Keratinocyte (primary cell): ENCODE data around the gene RGS6. TPM values are rescaled to one million over a fixed set of nuclear protein-coding genes. Genes with fewer than 3 reads are reported as not detected.

ENCODE experiments used
- DNase-seq: peaks from one replicate; pipeline ENCODE4 v3.0.0-alpha.2; 2011; ENCODE audit warnings: low read depth, missing footprints, low spot score
- FAIRE-seq: peaks from 2 replicates; lab custom pipeline; 2011; peaks lifted over from hg19 to GRCh38; lab: Jason Lieb, UNC
- H2AFZ ChIP-seq: 2 replicates; pipeline ENCODE4 v1.6.0; 2012; ENCODE audit warnings: low read length, control low read depth, inconsistent platforms; ENCODE audit not compliant: control insufficient read depth
- H3K27ac ChIP-seq: 2 replicates; pipeline ENCODE4 v1.5.1; 2011; ENCODE audit warnings: low read length; ENCODE audit not compliant: control insufficient read depth, insufficient read depth
- H3K27me3 ChIP-seq: 3 replicates; pipeline ENCODE4 v1.6.0; 2011; ENCODE audit warnings: low read length; ENCODE audit not compliant: control insufficient read depth, insufficient read depth; ENCODE audit errors: extremely low read depth
- H3K36me3 ChIP-seq, 2 experiments: 2 replicates in 1 of 2; 3 replicates in 1 of 2; pipeline ENCODE4 v1.5.1; 2011; ENCODE audit warnings: low read length in 2 of 2, mild to moderate bottlenecking in 1 of 2; ENCODE audit not compliant: control insufficient read depth in 2 of 2, insufficient read depth in 2 of 2; ENCODE audit errors: extremely low read depth in 1 of 2
- H3K4me1 ChIP-seq: 3 replicates; pipeline ENCODE4 v1.5.1; 2011; ENCODE audit warnings: low read length; ENCODE audit not compliant: control insufficient read depth, insufficient read depth; ENCODE audit errors: extremely low read depth
- H3K4me2 ChIP-seq: 3 replicates; pipeline ENCODE4 v1.6.0; 2011; ENCODE audit warnings: low read depth, low read length; ENCODE audit not compliant: control insufficient read depth, insufficient read depth; ENCODE audit errors: extremely low read depth
- H3K4me3 ChIP-seq, 3 experiments: fragments of 200-600 bp in 1 of 3; sonication (generic) in 1 of 3; 2 replicates in 2 of 3; 3 replicates in 1 of 3; pipeline ENCODE4 v1.5.1; 2011 to 2016; ENCODE audit warnings: low read length in 3 of 3, mild to moderate bottlenecking in 3 of 3, control low read depth in 2 of 3, inconsistent platforms in 1 of 3, low read depth in 1 of 3, mixed read lengths in 1 of 3, mixed run types in 1 of 3, moderate library complexity in 1 of 3; ENCODE audit not compliant: control insufficient read depth in 2 of 3, insufficient read depth in 2 of 3; ENCODE audit errors: extremely low read depth in 1 of 3
- H3K79me2 ChIP-seq: 2 replicates; pipeline ENCODE4 v1.6.0; 2012; ENCODE audit warnings: low read length; ENCODE audit not compliant: control insufficient read depth, insufficient read depth
- H3K9ac ChIP-seq: 3 replicates; pipeline ENCODE4 v1.6.0; 2011; ENCODE audit warnings: low read length; ENCODE audit not compliant: control insufficient read depth, insufficient read depth; ENCODE audit errors: extremely low read depth
- H3K9me1 ChIP-seq: 3 replicates; pipeline ENCODE4 v1.6.0; 2011; ENCODE audit warnings: low read length; ENCODE audit not compliant: control insufficient read depth, insufficient read depth; ENCODE audit errors: extremely low read depth
- H3K9me3 ChIP-seq: 2 replicates; pipeline ENCODE4 v1.5.1; 2012; ENCODE audit warnings: low read depth, low read length; ENCODE audit not compliant: control insufficient read depth
- H4K20me1 ChIP-seq: 3 replicates; pipeline ENCODE4 v1.6.0; 2011; ENCODE audit warnings: low read length; ENCODE audit not compliant: control insufficient read depth, insufficient read depth; ENCODE audit errors: extremely low read depth
- EZH2 ChIP-seq: IDR thresholded peaks from one replicate; pipeline ENCODE4 v1.6.1; 2012; ENCODE audit warnings: inconsistent platforms, mild to moderate bottlenecking, low read length, moderate library complexity
- dilution Hi-C: fragments of 300-500 bp; cut with MboI; formaldehyde crosslinking; loops from one replicate; pipeline ENCODE4 v1.7.0; 2020; ENCODE audit warnings: low sequenced_read_pairs; ENCODE audit not compliant: extremely low pct_ligation_motif_present
- polyA plus RNA-seq, 5 experiments: library from polyadenylated mRNA; depleted of rRNA in 3 of 5; stranded (reverse) in 3 of 5; stranded (forward) in 1 of 5; unstranded in 1 of 5; fragments of >200 nt; gene quantifications; 1 replicate in 1 of 5; 2 replicates in 3 of 5; 3 replicates in 1 of 5; pipeline versions ENCODE4 v1.2.1 to v1.2.3, GENCODE V29; 2011 to 2012; ENCODE audit warnings: missing spikeins in 2 of 5, low read depth in 1 of 5, low replicate concordance in 1 of 5
- TF ChIP-seq, protein P1 (sequence below), 3 experiments: IDR thresholded peaks in 1 of 3; conservative IDR thresholded peaks in 1 of 3; optimal IDR thresholded peaks in 1 of 3; 2 replicates in 2 of 3; 3 replicates in 1 of 3; pipeline versions ENCODE3 to v1.5.1; 2011; ENCODE audit warnings: low read length in 3 of 3, mild to moderate bottlenecking in 3 of 3, moderate library complexity in 2 of 3, control low read depth in 1 of 3, inconsistent platforms in 1 of 3; ENCODE audit not compliant: insufficient read depth in 2 of 3; ENCODE audit errors: extremely low read depth in 1 of 3

Gene RGS6
- polyA plus RNA-seq, 1 donor (not counting 4 experiments of a cell fraction or from before 2014, with no cell fraction given), result not detected

DNA sequence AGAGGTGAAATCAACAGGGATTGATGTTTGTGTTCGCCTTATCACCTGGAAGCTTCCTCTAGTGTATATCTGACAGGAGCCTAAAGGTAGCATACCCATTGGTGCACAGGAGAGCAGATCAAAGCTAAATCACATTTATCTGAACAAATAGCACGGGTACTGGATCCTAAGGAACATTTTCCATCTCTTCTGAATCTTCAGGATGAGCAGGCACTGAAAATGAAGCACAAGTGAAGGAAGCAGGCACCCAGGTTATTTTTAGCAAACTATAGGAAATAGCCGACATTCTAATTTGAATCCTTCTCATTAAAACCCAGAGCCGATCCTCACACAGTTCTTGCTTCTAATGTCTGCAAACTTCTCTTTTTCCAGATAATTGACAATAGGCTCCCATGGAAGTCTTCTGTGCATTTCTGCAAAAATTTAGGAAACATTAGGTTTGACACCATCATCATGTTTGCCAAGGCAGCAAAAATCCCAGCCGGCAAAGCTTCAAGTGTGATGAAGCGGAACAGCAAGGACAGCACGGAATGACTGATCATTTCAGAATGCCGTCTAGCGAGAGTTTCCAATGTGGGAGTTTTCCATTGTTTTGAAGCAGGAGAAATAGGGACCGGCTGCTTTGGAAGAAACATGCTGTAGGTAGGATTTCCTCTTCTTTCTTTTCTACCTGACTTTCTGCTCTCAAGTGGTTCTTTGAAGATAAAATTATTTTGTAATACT is 24.3 kb upstream of the RGS6 start:
- TF ChIP-seq EZH2, result no peak
- TF ChIP-seq, protein P1, sequence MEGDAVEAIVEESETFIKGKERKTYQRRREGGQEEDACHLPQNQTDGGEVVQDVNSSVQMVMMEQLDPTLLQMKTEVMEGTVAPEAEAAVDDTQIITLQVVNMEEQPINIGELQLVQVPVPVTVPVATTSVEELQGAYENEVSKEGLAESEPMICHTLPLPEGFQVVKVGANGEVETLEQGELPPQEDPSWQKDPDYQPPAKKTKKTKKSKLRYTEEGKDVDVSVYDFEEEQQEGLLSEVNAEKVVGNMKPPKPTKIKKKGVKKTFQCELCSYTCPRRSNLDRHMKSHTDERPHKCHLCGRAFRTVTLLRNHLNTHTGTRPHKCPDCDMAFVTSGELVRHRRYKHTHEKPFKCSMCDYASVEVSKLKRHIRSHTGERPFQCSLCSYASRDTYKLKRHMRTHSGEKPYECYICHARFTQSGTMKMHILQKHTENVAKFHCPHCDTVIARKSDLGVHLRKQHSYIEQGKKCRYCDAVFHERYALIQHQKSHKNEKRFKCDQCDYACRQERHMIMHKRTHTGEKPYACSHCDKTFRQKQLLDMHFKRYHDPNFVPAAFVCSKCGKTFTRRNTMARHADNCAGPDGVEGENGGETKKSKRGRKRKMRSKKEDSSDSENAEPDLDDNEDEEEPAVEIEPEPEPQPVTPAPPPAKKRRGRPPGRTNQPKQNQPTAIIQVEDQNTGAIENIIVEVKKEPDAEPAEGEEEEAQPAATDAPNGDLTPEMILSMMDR (optimal IDR thresholded peaks at IDR 0.05 in 1 of 3, IDR thresholded peaks at IDR 0.05 in 1 of 3, conservative IDR thresholded peaks at IDR 0.05 in 1 of 3; ENCODE audit: extremely low read depth in 1 of 3, insufficient read depth in 2 of 3, low read length in 3 of 3), result no peak
- dilution Hi-C loops, result no loop called here

DNA sequence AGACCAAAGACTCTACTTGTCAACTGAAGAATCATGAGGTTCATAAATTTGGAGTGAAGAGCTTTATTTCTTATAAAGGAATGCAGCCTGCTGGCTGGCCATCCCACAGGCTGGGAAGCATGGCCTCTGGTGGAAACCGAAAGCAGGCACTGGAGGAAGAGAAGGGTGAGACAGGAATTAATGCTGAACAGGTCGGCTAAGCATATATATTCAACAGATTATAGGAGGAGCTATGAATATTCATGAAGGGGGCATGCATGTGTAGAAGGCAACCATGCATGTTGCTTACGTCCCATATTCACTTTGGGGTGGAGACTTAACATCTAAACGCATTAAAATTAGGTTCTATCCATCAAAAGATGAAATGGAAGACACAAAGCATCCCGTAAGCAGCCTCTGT is 20.6 kb upstream of the RGS6 start:
- TF ChIP-seq, protein P1 (optimal IDR thresholded peaks at IDR 0.05 in 1 of 3, IDR thresholded peaks at IDR 0.05 in 1 of 3, conservative IDR thresholded peaks at IDR 0.05 in 1 of 3; ENCODE audit: extremely low read depth in 1 of 3, insufficient read depth in 2 of 3, low read length in 3 of 3), result no peak
- no peak for TF ChIP-seq EZH2
- no peak for FAIRE-seq

More for the DNA sequence above, 24.3 kb upstream of the RGS6 start:
- Histone ChIP-seq H3K36me3 (no peaks in the 10 kb centered on the region), H3K9me3 (no peaks in the 10 kb centered on the region), H2AFZ (no peak overlapping the region), H3K27ac (no peak overlapping the region), H3K4me3 (no peak overlapping the region), H4K20me1 (no peaks in the 10 kb centered on the region), H3K9me1 (no peaks in the 10 kb centered on the region), H3K79me2 (no peaks in the 10 kb centered on the region), H3K9ac (no peak overlapping the region), H3K27me3 (no peaks in the 10 kb centered on the region), H3K4me1 (no peaks in the 10 kb centered on the region), H3K4me2 (no peak overlapping the region)
- FAIRE-seq (no peak), DNase-seq (no peak)

More for the DNA sequence above, 20.6 kb upstream of the RGS6 start:
- H3K36me3 ChIP-seq, result no peaks in the 10 kb centered on the region
- no peaks in the 10 kb centered on the region for H3K79me2 ChIP-seq
- no peak overlapping the region for H3K27ac ChIP-seq
- H3K4me2 ChIP-seq, result no peak overlapping the region
- H3K9ac ChIP-seq, result no peak overlapping the region
- no peaks in the 10 kb centered on the region for H3K9me3 ChIP-seq
- no peaks in the 10 kb centered on the region for H3K27me3 ChIP-seq
- no peak for DNase-seq
- H4K20me1 ChIP-seq, result no peaks in the 10 kb centered on the region
- H2AFZ ChIP-seq, result no peak overlapping the region
- no peaks in the 10 kb centered on the region for H3K9me1 ChIP-seq
- H3K4me3 ChIP-seq, result no peak overlapping the region
- H3K4me1 ChIP-seq, result no peaks in the 10 kb centered on the region
- dilution Hi-C loops, result no loop called here
